ENCODE measurements around the gene ZBTB16.

Gene ZBTB16

DNA sequence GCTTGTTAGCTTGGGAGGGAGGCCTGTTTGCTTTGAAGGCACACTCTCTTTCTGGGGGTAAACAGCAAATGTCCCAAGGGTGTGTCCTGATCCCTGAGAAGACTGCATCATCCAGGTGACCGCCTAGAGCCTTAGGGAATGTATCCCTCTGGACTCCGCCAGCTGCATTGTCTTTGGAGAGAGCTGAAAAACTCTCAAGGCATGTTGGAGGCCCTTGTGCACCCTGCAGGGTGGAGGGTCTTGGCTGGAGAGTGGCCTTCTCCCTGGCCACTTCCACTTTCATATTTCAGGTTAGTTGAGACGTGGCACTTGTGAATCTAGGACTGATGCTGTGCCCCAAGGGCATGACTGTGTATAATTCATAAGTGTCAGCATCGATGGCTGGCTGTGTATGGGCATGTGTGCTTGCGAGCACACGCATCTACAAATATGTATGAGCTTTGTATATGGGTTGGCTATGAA, 70.6 kb downstream of the ZBTB16 start:
- DNase-seq, result no peak

DNA sequence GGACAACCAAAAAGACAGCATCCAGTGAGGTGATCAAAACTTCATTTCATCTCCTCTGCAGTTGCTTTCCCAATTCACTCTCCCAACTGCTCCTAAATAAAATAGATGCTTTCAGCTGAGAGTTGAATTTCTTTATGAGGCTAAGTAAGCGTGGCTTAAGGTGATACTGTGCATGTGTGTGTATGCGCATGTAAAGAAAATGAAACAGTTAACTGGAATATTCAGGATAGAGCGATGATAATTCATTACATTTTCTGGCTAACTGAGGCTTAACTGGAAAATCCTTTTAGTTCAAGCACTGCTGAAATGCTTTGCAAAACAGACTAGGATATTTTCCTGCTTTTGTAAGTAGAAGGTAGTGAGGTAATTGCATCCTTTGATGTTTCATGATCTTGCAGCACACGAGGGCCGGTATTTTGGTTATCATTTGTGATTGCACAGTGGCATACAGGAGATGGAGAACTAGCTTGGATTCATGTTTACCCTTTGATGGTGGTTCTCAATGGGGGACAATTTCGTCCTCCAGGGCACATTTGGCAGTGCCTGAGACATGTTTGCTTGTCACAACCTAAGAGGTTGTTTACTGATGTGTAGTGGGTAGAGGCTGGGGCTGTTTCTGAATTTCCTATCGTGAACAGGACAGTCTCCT, 71.2 kb downstream of the ZBTB16 start:
- no peak for DNase-seq

DNA sequence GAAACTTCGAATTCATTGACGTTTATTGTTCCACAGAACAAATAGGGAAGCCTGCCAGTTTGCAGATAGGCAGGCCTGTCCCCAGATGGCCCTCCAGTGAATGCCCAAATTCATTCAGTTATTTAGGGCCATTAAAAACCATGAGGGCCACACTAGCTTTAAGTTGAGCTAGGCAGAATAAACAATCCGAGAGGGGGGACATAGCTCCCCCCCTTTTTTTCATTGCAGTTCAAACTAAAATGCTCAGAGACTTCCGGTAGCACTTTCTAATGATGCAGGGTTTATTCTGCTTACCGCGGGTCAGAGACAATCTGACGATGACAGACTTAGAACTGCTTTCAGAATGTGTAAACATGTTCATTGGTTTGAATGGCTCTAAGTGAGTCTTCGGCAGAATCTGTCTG, 72.0 kb downstream of the ZBTB16 start:
- peak in 13 of 58 donors; percentile 6 to 66 (median 36) for DNase-seq

DNA sequence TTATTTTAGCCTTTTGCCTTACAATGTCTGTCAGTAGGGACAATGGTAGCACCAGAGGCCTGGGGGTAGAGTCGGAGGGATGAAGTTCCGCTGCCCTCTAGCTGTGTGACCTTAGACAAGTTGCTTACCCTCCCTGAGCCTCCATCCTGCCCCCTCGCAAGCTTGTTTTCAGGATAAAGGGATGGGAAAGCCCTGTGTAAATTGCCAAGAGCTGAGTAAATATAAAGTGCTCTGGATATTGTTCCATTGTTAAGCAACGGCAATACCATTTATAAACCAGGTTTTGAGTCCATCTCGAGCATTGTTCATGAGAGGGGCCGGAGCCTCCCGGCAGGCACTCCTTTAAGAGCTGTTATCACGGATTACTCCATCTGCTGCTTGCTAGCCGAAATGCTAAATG, 72.9 kb downstream of the ZBTB16 start:
- no peak for DNase-seq

DNA sequence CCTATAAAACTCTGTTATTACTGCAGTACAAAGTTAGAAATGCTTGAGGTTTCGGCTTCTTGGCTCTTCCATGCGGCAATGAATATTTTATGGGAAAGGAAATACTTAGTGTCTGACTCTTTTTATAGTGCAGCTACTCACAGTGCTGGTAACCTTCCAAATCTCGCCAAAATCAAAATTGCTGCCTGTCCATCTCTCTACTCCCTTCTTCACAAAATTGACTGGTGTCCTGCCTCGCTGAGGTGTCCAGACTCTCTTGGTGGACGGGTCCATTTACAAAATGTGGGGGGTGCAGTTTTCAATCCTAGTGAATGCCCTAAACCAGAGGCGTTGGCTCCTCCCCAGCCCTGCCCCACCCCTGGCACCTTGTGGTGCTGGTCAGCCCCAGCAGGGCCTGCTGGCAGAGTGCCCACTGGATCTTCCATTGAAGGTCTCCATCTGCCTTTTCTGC, 73.5 kb downstream of the ZBTB16 start:
- peak in 1 of 58 donors; percentile 34 for DNase-seq

DNA sequence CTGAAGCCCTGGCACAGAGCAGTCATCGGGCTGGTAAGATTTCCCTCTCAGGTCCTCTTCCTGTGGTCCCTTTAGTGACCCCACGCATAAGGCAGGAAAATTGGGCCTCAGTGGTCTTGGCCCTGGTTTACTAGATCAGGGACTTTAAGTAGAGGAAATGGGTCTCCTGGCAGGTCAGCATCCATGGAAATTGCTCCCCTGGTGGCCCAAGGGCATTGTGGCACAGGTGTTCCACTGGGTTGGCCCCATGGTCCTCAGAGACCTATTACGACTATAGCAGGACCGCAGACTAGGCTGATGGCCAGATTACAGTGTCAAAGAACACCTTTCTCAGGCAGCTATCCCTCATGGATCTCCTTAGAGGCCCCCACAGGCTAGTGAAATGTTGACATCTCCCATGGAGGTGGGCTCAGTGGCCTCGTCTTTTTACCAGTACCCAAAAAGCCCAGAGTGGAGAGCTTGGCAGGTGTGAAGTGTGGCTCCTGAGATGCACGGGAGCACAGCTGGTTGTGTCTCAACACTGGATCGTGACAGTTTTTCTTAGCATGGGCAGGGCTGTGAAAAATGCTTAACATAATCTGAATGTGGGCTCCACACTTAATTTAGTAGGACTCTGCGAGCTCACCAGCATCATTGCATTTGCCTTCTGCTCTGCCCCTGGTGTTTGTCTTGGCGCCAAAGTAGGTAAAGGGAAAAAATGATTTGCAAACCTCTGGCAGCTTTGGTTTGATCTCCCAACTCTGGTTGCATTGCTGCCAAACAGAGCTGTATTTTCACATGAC, 74.2 kb downstream of the ZBTB16 start:
- DNase-seq, result no peak

DNA sequence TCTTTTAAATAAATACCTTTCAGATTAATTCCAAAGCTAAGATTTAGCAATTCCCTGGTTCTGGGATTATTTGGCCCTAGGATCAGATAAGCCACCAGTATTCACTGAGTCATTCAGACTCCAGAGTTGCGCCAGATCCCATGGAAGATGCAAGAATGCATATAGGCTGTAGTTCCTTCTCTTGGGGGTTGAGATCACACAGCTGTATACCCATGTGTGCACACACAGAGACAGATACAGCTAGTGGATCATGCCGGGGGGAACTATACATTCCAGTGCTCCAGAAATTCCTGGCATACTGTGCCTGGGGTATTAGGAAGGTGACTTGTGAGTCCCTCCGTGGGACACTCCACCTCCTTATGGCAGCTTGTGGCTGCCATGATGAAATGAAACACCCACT, 75.4 kb downstream of the ZBTB16 start:
- no peak for DNase-seq

DNA sequence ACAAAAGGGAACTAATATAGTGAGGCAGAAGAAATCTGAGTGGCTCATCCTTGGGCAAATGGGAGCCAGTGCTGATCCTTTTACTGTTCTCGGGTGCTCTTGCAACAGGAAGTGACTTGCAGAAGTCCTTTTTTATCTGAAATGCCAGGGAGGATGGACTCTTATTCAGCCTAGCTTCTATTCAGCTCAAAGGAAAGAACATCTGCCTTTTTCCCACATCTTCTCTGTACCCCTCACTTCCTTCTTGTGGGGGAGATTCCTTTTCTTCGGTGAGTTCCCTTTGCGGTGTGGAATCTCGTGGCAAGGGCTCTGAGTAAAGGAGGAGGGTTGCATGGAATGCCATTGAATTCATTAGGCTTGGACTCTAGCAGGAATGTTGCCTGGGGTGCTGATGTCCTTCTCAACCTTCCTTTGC, 76.2 kb downstream of the ZBTB16 start:
- DNase-seq, result no peak

DNA sequence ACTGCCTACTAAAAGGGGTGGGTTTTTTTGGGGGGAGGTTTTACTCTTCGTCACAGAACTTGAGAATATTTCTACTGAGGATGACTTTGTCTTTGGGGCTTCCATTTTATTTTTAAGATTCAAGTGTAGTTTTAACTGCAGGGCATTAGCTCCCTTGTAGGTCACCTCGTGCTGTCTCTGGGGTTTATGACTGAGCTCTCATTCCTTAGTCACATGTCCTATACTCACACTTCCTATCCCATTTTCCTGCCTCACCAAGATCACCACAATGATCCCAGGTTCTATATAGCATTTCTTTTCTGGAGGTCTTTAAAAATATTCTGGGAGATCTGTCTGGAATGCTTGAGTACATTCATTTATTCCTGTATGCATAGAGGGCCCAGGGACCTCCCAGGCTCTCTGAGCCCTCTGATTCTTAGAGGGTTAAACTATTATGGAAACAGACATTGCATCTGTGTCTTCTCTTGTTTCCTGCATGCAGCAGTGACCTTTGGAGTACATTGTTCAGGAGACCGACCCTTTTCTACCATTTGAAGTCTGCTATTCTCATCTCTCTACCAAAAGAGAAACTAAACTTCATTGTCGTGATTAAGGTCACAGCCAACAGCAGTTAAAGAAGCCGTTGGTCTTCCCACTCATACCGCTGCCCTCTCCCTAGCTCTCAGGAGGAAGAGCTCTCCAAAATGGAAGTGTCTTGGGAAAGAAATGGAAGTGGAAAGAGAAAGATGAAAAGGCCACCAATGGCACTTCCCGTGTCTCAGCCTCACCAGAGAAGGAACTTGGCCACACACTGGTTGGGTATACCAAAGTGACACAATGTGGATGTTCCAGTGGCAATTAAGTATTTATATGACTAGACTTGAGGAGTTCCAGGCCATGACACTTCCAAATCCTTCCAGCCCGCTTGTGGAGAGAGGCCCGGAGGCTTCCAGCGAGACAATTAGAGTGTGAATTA, 77.5 kb downstream of the ZBTB16 start:
- DNase-seq, result no peak

DNA sequence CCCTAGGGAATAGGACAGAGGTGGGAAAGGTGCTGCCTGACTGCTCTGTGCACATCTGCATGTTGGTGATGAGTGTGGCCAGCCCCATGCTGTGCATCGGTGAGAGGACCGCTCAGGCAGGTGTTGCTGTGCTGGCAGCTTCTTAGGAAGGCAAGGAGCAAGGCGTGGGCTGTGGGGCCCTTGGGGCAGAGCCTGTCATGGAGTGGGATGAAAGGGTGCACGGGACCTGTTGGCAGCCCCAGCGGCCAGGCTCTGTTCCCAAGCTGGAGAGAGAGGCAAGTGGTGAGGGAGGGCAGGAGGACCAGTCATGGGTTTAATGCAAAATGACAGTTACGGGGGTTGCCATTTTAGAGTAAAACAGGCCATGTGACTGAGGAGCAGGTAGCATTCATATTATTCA, 78.3 kb downstream of the ZBTB16 start:
- no peak for DNase-seq

DNA sequence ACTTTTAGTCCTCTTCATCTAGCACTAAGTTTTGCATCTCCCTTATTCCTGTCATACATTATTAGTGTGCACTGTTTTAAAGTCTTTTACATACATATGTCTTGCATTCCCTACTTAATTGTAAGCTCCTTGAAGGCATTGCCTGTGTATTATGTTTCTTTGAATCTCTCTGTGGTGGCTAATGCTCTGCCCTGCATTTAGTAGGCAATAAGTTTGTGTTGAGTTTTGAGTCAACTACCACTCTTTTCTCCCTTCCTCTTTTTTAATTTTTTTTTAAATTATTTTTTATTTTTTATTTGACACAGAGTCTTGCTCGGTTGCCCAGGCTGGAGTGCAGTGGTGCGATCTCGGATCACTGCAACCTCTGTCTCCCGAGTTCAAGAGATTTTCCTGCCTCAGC, 78.9 kb downstream of the ZBTB16 start:
- no peak for DNase-seq

DNA sequence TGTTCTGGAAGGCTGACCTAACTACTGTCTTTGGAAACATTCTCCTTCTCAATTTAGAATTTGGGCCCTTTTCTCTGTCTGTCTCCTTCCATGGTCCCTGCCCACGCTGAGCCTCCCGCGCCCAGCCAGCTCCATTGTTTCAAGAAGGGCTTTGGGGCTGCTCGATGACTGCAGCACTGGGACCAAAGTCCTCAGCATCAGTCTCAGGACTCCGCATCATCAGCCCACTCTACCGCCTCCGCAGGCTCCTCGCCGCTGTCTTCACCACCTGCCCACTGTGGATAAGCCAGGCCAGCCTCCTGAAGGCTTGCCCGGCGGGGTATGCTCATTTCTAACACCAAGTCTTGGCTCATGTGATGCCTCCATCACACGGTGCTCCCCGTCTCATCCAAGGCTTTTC, 81.3 kb downstream of the ZBTB16 start:
- DNase-seq, result peak in 4 of 58 donors; percentile 31 to 57 (median 36)

DNA sequence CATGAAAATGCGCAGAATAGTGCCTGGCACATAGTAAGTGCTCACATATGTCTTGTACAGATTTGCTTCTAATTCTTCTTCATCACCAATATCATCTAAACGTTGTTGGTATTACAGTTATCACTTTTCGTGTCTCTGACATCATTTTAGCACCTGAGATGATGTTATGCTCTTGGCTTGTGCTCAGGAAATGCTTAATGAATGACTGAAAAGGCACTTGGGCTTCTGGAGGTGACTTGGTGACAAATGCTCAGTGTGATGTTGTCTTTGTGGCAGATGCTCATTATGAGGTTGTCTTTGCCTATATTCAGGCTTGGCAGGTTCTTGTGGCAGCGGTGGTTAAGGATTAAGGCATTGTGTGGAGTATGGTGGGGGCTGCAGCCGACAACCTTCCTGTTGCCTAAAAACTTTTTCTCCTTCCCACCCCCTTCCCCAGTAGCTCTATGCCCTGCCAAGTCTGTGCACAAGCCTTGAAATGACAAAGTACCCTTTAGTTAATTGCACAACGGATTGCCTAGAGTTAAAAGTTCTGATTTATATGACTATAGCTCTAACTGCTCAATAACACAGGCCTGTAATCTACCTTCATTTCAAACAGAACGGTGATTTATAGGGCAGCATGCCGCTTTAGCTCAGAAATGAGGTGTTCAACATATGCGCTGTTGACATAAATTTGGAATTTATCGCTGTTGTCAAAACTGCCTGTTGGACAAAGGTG, 82.5 kb downstream of the ZBTB16 start:
- DNase-seq, result no peak

DNA sequence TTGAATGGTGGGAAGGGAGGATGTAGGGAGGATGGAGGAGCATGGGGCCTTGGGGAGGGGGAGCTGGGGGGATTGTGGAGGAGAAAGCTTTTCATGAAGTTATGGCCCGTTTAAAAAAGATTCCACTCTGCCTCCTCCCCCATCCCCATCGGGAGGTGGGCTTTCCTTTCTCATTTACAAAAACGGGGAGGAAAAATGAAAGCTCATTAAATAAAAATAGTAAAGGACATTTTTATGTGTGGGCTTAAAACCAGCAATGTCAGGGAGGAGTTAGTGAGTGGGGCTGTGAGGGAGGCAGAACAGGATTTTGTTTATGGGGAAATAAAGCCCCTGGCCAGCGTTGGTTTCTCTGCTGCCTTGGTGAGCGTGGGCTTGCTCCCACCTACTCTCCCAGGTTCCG, 83.2 kb downstream of the ZBTB16 start:
- DNase-seq, result no peak

DNA sequence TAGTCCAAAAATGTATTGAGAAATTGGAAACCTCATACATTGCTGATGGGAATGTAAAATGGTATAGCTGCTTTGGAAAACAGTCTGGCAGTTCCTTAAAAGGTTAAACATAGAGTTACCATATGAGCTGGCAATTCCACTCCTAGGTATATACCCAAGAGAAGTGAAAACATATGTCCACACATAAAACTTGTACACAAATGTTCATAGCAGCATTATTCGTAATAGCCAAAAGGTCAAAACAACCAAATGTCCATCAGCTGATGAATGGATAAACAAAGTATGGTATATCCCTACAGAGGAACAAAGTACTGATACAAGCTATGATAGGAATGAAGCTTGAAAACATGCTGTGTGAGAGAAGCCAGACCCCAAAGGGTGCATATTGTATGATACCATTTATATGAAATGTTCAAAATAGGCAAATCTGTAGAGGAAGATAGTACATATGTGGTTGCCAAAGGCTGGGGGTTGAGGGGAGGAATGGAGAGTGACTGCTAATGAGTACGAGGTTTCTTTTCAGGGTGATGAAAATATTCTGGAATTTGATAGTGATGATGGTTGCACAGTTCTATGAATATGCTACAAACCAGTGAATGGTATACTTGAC, 85.8 kb downstream of the ZBTB16 start:
- no peak for DNase-seq

DNA sequence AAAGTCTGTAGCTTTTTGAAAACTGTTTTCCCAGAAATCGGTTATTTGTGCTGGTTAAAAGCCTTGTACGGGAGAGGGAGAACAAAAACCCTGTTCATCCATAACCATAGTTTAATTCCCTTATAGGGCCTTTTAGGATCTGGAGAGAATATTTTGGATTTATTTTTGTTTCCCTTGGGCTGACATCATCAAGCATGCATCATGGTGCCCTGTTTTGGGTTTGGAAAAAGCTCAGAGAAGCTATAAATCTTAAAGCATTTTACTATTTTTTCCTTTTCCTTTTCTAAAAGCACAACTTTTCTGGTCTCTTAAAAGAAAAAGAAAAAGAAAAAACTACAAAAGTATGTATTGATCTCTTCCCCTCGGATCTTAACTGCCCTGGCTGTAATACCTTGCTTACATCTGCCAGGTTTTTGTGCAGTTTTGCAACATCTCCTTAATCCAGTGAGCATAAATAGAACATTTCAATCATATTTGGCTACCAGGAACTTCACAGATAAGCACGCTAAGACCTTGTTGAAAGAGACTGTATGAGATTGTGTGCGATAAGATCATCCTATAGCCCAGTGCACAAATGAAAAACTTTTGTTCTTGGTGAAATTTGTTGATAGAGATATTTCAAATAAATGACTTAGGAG, 88.0 kb downstream of the ZBTB16 start:
- no peak for DNase-seq

DNA sequence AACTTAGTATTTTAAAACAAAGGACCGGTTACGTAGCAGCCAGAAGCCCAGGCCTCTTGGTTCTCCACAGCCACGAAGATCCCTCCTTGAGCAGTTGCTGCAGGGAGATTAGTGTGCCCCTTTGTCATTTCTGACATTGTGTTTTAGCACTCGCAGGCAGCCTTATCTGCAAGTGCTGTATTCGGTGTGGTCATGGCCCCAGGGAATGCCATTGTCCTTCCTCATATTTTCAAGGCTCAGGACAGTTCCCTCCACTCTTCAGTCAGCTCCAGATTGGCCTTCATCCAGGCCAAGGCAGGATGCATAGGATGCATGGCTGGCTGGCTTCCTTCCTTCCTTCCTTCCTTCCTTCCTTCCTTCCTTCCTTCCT, 88.5 kb downstream of the ZBTB16 start:
- DNase-seq, result peak in 1 of 58 donors; percentile 22

DNA sequence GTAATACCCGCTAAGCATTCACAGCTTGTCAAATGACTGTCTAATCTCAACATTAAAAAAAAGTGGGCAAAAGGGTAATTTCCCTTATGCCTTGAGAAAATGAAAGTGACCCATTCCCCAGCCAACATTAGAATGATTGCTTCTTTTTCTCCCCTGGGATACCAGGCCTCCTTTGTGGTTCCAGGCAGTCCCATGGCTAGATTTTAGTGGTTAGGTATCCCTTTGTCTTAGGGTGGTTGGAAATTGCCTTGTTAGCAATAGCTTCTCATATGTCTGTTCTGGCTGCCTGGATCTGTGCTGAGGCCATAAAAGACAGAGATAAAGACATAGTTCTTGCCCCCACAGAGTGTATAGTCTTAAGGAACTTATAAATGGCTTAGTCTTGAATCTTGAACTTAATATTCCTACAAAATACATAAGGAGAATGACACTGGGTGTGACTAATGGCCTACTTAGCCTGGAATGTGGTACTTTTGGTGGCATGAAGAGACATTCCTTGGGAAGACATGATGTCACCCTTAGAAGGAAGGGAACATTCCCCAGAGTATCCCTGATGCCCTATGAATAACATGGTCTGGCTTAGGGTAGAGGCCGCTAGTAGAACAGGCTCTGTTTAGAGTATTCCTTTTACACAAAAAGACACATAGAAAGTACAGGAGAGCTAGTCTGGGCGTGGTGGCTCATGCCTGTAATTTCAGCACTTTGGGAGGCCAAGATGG, 90.3 kb downstream of the ZBTB16 start:
- DNase-seq, result no peak

DNA sequence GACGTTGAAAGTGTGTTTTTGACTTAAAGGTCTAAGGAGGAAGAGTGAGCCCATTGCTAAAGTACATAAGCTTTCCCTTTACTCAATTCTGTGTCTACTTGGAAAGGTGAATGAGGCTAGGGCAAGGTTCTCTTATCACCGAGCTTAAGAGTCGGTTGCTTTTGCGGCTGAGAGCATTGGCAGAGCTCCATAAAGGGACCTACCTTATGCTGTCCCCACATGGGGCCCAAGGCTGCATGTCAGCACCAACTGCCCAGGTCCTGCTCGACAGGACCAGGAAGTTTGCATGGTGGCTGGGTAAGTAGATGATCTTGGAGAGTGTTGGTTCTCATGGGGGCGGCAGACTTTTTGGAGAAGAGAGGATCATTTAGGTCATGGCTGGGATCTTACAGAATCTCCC, 91.2 kb downstream of the ZBTB16 start:
- no peak for DNase-seq

Measured in anterior cingulate cortex (tissue), 58 donors.